Large intestine (tissue), 3 donors: Measurements from ENCODE around the gene ARHGAP44. TPM values are rescaled to one million over a fixed set of nuclear protein-coding genes. Genes with fewer than 3 reads are reported as not detected.
A peak's percentile ranks its signal among the peaks of the same experiment; 100 is the strongest.

Experiments
- DNase-seq, 2 donors: peaks; one replicate each; pipeline versions ENCODE4 v3.0.0 to v3.0.0-alpha.2; 2013
- H3K27ac ChIP-seq: one replicate; pipeline ENCODE4 v1.5.1; 2013; ENCODE audit warnings: low read length
- H3K27me3 ChIP-seq: 2 replicates; pipeline ENCODE4 v1.6.1; 2013; ENCODE audit warnings: low read length; ENCODE audit not compliant: control insufficient read depth, insufficient read depth
- H3K36me3 ChIP-seq: 2 replicates; pipeline ENCODE4 v1.6.1; 2013; ENCODE audit warnings: low read length; ENCODE audit not compliant: control insufficient read depth, insufficient read depth
- H3K4me1 ChIP-seq: one replicate; pipeline ENCODE4 v1.6.1; 2013; ENCODE audit warnings: low read length; ENCODE audit not compliant: control insufficient read depth, insufficient read depth
- H3K4me3 ChIP-seq: one replicate; pipeline ENCODE4 v1.5.1; 2013; ENCODE audit warnings: low read length
- H3K9me3 ChIP-seq: one replicate; pipeline ENCODE4 v1.6.1; 2013; ENCODE audit warnings: mild to moderate bottlenecking, low read depth, low read length, moderate library complexity; ENCODE audit not compliant: control insufficient read depth
- WGBS: methylation state at CpG from one replicate; pipeline ENCODE4 v1.1.5; 2013; ENCODE audit warnings: low lambda C conversion rate; ENCODE audit not compliant: insufficient coverage; 5-methylcytosine and 5-hydroxymethylcytosine counted together
- polyA plus RNA-seq: library from polyadenylated mRNA; unstranded; fragments of 120-200 nt; gene quantifications from one replicate; pipeline ENCODE4 v1.2.1, GENCODE V29; 2013

The ARHGAP44 gene
- polyA plus RNA-seq, 1 donor = 3.2 TPM

- DNase-seq = no peak
- Histone ChIP-seq H3K9me3 (no peaks in the 10 kb centered on the region), H3K4me3 (peak overlapping the region; percentile 55), H3K36me3 (peaks cover 41% of the 10 kb centered on the region), H3K27me3 (no peaks in the 10 kb centered on the region), H3K27ac (peak overlapping the region; percentile 53), H3K4me1 (no peaks in the 10 kb centered on the region)
- WGBS = 0% methylated on average over 1 of the region's 21 CpGs
Measured at GRCh38 chr17:13016881-13017654, 227.8 kb downstream of the ARHGAP44 start.

- Histone ChIP-seq H3K4me3 (peak within 1 kb of the TSS; percentile 64), H3K36me3 (peaks cover 34% of the 10 kb centered on the region), H3K9me3 (no peaks in the 10 kb centered on the region), H3K27ac (peak within 1 kb of the TSS; percentile 88), H3K4me1 (no peaks in the 10 kb centered on the region), H3K27me3 (no peaks in the 10 kb centered on the region)
- no CpG with 5 or more reads among the region's 79 CpGs for WGBS
- DNase-seq = peak; percentile 98 to 99
Measured at GRCh38 chr17:13017655-13018459, 228.6 kb downstream of the ARHGAP44 start, which contains the start of gene ELAC2. Gene ELAC2 (minus strand): TSS chr17:13018027. CDS start chr17:13017947, 80 bp downstream.

- no peaks in the 10 kb centered on the region for H3K9me3 ChIP-seq
- H3K4me3 ChIP-seq = no peak overlapping the region
- H3K36me3 ChIP-seq = no peaks in the 10 kb centered on the region
- H3K27me3 ChIP-seq = no peaks in the 10 kb centered on the region
- no peak overlapping the region for H3K27ac ChIP-seq
- WGBS = 100% methylated on average over 1 of the region's 6 CpGs
- no peak for DNase-seq
- no peaks in the 10 kb centered on the region for H3K4me1 ChIP-seq
Measured at GRCh38 chr17:13024016-13024415, 234.7 kb downstream of the ARHGAP44 start.

GRCh38 chr17:13024526-13025257 lies 235.4 kb downstream of the ARHGAP44 start:
- no CpG with 5 or more reads among the region's 19 CpGs for WGBS
- peak; percentile 42 to 49 for DNase-seq
- Histone ChIP-seq H3K4me3 (no peak overlapping the region), H3K36me3 (no peaks in the 10 kb centered on the region), H3K27ac (no peak overlapping the region), H3K4me1 (no peaks in the 10 kb centered on the region), H3K27me3 (no peaks in the 10 kb centered on the region), H3K9me3 (no peaks in the 10 kb centered on the region)

GRCh38 chr17:13025258-13025627 lies 235.9 kb downstream of the ARHGAP44 start:
- DNase-seq = no peak
- Histone ChIP-seq H3K9me3 (no peaks in the 10 kb centered on the region), H3K4me3 (no peak overlapping the region), H3K4me1 (no peaks in the 10 kb centered on the region), H3K36me3 (no peaks in the 10 kb centered on the region), H3K27ac (no peak overlapping the region), H3K27me3 (no peaks in the 10 kb centered on the region)
- no CpG with 5 or more reads among the region's 5 CpGs for whole genome bisulfite sequencing

- Histone ChIP-seq H3K27ac (no peak overlapping the region), H3K27me3 (no peaks in the 10 kb centered on the region), H3K36me3 (no peaks in the 10 kb centered on the region), H3K4me3 (no peak overlapping the region), H3K4me1 (no peaks in the 10 kb centered on the region), H3K9me3 (no peaks in the 10 kb centered on the region)
- no peak for DNase-seq
Measured at GRCh38 chr17:13025687-13026086, 236.4 kb downstream of the ARHGAP44 start.

- no peaks in the 10 kb centered on the region for H3K36me3 ChIP-seq
- H3K27ac ChIP-seq = no peak overlapping the region
- H3K4me1 ChIP-seq = no peaks in the 10 kb centered on the region
- H3K9me3 ChIP-seq = no peaks in the 10 kb centered on the region
- DNase-seq = no peak
- H3K27me3 ChIP-seq = no peaks in the 10 kb centered on the region
- no CpG with 5 or more reads among the region's 5 CpGs for WGBS
- H3K4me3 ChIP-seq = no peak overlapping the region
Measured at GRCh38 chr17:13027246-13027645, 237.9 kb downstream of the ARHGAP44 start.

- Histone ChIP-seq H3K4me3 (no peak overlapping the region), H3K27ac (no peak overlapping the region), H3K9me3 (no peaks in the 10 kb centered on the region), H3K27me3 (no peaks in the 10 kb centered on the region), H3K4me1 (no peaks in the 10 kb centered on the region), H3K36me3 (no peaks in the 10 kb centered on the region)
- WGBS = no CpG with 5 or more reads among the region's 2 CpGs
- no peak for DNase-seq
Measured at GRCh38 chr17:13029340-13029739, 240.0 kb downstream of the ARHGAP44 start.

GRCh38 chr17:13030056-13030455 lies 240.8 kb downstream of the ARHGAP44 start:
- Histone ChIP-seq H3K4me1 (no peaks in the 10 kb centered on the region), H3K4me3 (no peak overlapping the region), H3K36me3 (no peaks in the 10 kb centered on the region), H3K9me3 (no peaks in the 10 kb centered on the region), H3K27ac (no peak overlapping the region), H3K27me3 (no peaks in the 10 kb centered on the region)
- WGBS = no CpG with 5 or more reads among the region's 1 CpG
- DNase-seq = no peak
